GM12891 (cell line): ENCODE results near the gene GPR180.

Experiments
- DNase-seq: peaks from one replicate; pipeline ENCODE4 v3.0.0; 2011; ENCODE audit warnings: low spot score; ENCODE audit not compliant: insufficient read length
- FAIRE-seq: peaks from 2 replicates; lab custom pipeline; 2011; peaks lifted over from hg19 to GRCh38; lab: Jason Lieb, UNC
- PAX5 ChIP-seq: IDR thresholded peaks from 2 replicates; pipeline ENCODE4 v1.6.1; 2011; ENCODE audit warnings: low read length, moderate library complexity, mild to moderate bottlenecking; ENCODE audit not compliant: insufficient read depth, severe bottlenecking
- POLR2A ChIP-seq: IDR thresholded peaks from 2 replicates; pipeline ENCODE4 v1.6.1; 2011; ENCODE audit warnings: low read depth, low read length, control low read depth
- POLR2AphosphoS5 ChIP-seq: IDR thresholded peaks from 2 replicates; pipeline ENCODE4 v1.6.1; 2011; ENCODE audit warnings: low read depth, low read length, control low read depth
- POU2F2 ChIP-seq: IDR thresholded peaks from 2 replicates; pipeline ENCODE4 v1.6.1; 2011; ENCODE audit warnings: low read depth, mild to moderate bottlenecking, control low read depth, low read length, moderate library complexity
- SPI1 ChIP-seq: IDR thresholded peaks from 2 replicates; pipeline ENCODE4 v1.6.1; 2011; ENCODE audit warnings: low read depth, low read length, control low read depth
- TAF1 ChIP-seq: IDR thresholded peaks from 2 replicates; pipeline ENCODE4 v1.6.1; 2011; ENCODE audit warnings: low read depth, low read length, control low read depth

Gene GPR180

GRCh38 chr13:94640721-94641120 lies 39.1 kb downstream of the GPR180 start:
- TF ChIP-seq TAF1, result no peak
- TF ChIP-seq POLR2A, result no peak
- no peak for TF ChIP-seq POLR2AphosphoS5
- TF ChIP-seq PAX5, result no peak
- no peak for TF ChIP-seq SPI1
- no peak for TF ChIP-seq POU2F2
- FAIRE-seq (no peak), DNase-seq (no peak)

- no peak for DNase-seq
- TF ChIP-seq PAX5 (no peak), SPI1 (no peak), POLR2A (no peak), POLR2AphosphoS5 (no peak), POU2F2 (no peak), TAF1 (no peak)
- peak; percentile 13 for FAIRE-seq
Observed at GRCh38 chr13:94641409-94641941, 39.8 kb downstream of the GPR180 start.

- DNase-seq (no peak), FAIRE-seq (no peak)
- TF ChIP-seq SPI1 (no peak), TAF1 (no peak), POLR2AphosphoS5 (no peak), POU2F2 (no peak), POLR2A (no peak)
Observed at GRCh38 chr13:94646904-94647303, 45.2 kb downstream of the GPR180 start.

DNA sequence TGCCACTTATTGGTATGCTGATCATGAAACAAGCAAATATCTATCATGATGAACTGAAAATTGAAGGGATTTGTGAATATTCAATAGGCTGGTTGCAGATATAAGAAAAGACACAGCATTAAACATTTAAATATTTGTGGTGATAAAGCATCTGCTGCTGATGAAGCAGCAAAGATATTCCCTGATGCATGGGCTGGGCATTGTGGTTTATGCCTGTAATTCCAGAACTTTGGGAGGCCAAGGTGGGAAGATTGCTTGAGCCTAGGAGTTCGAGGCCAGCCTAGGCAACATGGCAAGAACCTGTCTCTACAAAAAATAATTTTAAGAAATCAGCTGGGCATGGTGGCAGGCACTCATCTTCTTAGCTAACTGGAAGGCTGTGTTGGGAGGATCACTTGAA lies 54.5 kb downstream of the GPR180 start:
- TF ChIP-seq TAF1 (no peak), POLR2AphosphoS5 (no peak), PAX5 (no peak), SPI1 (no peak), POU2F2 (no peak), POLR2A (no peak)
- no peak for DNase-seq
- FAIRE-seq, result no peak

GRCh38 chr13:94656766-94657165 lies 55.1 kb downstream of the GPR180 start:
- no peak for DNase-seq
- FAIRE-seq, result peak; percentile 48

GRCh38 chr13:94657167-94657566 lies 55.5 kb downstream of the GPR180 start:
- TF ChIP-seq POLR2A, result no peak
- no peak for TF ChIP-seq POLR2AphosphoS5
- no peak for TF ChIP-seq PAX5
- TF ChIP-seq POU2F2, result no peak
- TF ChIP-seq SPI1, result no peak
- no peak for TF ChIP-seq TAF1
- DNase-seq (no peak), FAIRE-seq (no peak)

More at GRCh38 chr13:94656766-94657165, 55.1 kb downstream of the GPR180 start:
- no peak for TF ChIP-seq POU2F2
- no peak for TF ChIP-seq POLR2A
- TF ChIP-seq TAF1, result no peak

GRCh38 chr13:94658926-94659597 lies 57.4 kb downstream of the GPR180 start:
- TF ChIP-seq POLR2AphosphoS5, result no peak
- no peak for TF ChIP-seq SPI1
- no peak for TF ChIP-seq TAF1
- no peak for TF ChIP-seq POU2F2
- DNase-seq, result no peak
- no peak for FAIRE-seq

DNA sequence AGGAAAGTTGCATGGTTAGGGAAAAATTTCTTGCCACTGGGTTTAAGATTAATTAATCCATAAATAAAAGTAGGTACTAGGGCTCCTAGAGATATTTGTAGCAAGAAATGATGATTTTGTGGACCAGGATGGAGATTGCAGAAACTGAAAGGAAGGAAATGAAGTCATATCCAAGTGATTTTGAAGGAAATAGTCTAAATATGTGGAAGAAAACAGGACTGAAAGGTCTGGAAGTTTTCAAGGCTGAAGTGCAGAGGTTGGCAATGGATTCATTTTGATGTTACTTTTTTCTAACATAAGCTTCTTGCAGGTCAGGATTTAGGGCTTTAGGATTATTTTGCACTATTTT lies 57.9 kb downstream of the GPR180 start:
- no peak for TF ChIP-seq POLR2AphosphoS5
- no peak for TF ChIP-seq POU2F2
- TF ChIP-seq SPI1, result no peak
- no peak for TF ChIP-seq PAX5
- FAIRE-seq, result no peak
- DNase-seq, result no peak

GRCh38 chr13:94660695-94661326 lies 59.2 kb downstream of the GPR180 start:
- DNase-seq (no peak), FAIRE-seq (no peak)
- TF ChIP-seq POLR2A (no peak), TAF1 (no peak), SPI1 (no peak), PAX5 (no peak), POU2F2 (no peak), POLR2AphosphoS5 (no peak)

DNA sequence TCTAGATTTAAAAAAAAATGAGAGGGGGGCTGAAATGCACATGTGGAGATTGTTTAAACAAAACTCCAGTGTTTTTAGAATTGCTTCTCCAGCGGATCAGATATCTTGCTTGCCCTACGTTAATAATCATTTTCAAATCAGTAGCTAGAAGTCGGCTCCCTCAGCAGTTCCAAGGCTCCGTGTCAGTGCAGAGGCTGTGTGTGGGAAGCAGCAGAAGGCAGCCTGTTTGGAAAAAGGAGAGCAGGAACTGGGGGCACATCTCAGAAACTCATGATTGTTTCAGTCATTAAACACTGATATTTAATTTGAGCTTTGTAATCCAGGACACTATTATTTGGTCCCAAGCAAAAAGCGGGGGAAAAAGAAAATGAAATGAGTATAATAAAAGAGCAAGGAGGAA lies 59.7 kb downstream of the GPR180 start:
- no peak for DNase-seq
- FAIRE-seq, result no peak
- no peak for TF ChIP-seq POU2F2
- TF ChIP-seq SPI1, result no peak
- no peak for TF ChIP-seq POLR2AphosphoS5
- TF ChIP-seq POLR2A, result no peak
- TF ChIP-seq PAX5, result no peak
- TF ChIP-seq TAF1, result no peak
